ENCODE results near the gene GCFC2.

- TF ChIP-seq CTCF (IDR thresholded peaks at IDR 0.05) (no peak), POLR2AphosphoS5 (IDR thresholded peaks at IDR 0.05; ENCODE audit: insufficient read depth in 1 of 2, low read depth in 1 of 2) (no peak), POLR2A (IDR thresholded peaks at IDR 0.05) (no peak)
Measured at GRCh38 chr2:75702593-75702992, 8.1 kb downstream of the GCFC2 start.

Measured in vagina (tissue), 2 donors.